GM23338 (cell line): ENCODE results near the gene KCNMB4. TPM values are rescaled to one million over a fixed set of nuclear protein-coding genes. Genes with fewer than 3 reads are reported as not detected.

Experiments
- ATAC-seq: fragments of 200-7000 bp; cut with Tn5 transposase; 3 replicates; pipeline ENCODE4 v1.9.1; 2020
- DNase-seq: peaks from one replicate; pipeline ENCODE4 v3.0.0-alpha.2; 2015; ENCODE audit warnings: low spot score
- H2AFZ ChIP-seq: fragments of 200-600 bp; sonication (generic); 2 replicates; pipeline ENCODE4 v1.8.0; 2016; ENCODE audit warnings: antibody characterized with exemption, mild to moderate bottlenecking, moderate library complexity
- H3F3A ChIP-seq: fragments of 200-600 bp; sonication (generic); replicated peaks from 2 replicates; pipeline ENCODE4 v1.8.0; 2017; ENCODE audit warnings: antibody characterized with exemption, mixed run types, low read depth
- H3K27ac ChIP-seq: fragments of 200-600 bp; sonication (generic); 2 replicates; pipeline ENCODE4 v1.6.1; 2016; ENCODE audit warnings: low read depth
- H3K27me3 ChIP-seq: fragments of 200-600 bp; sonication (generic); 2 replicates; pipeline ENCODE4 v1.8.0; 2016; ENCODE audit warnings: mild to moderate bottlenecking, mixed run types, moderate library complexity; ENCODE audit not compliant: insufficient read depth
- H3K36me3 ChIP-seq: fragments of 200-600 bp; sonication (generic); 2 replicates; pipeline ENCODE4 v1.8.0; 2016; ENCODE audit warnings: mild to moderate bottlenecking; ENCODE audit not compliant: insufficient read depth
- H3K4me1 ChIP-seq: fragments of 200-600 bp; sonication (generic); 2 replicates; pipeline ENCODE4 v1.8.0; 2016; ENCODE audit warnings: mild to moderate bottlenecking, moderate library complexity; ENCODE audit not compliant: insufficient read depth
- H3K4me2 ChIP-seq: fragments of 200-600 bp; sonication (generic); 2 replicates; pipeline ENCODE4 v1.7.1; 2017; ENCODE audit warnings: mixed run types
- H3K4me3 ChIP-seq: fragments of 200-600 bp; sonication (generic); 2 replicates; pipeline ENCODE4 v1.6.1; 2016; ENCODE audit warnings: mixed run types
- H3K79me2 ChIP-seq: fragments of 200-600 bp; sonication (generic); replicated peaks from 2 replicates; pipeline ENCODE4 v1.8.0; 2017; ENCODE audit warnings: mild to moderate bottlenecking; ENCODE audit not compliant: insufficient read depth
- H3K9me2 ChIP-seq: fragments of 200-600 bp; sonication (generic); 2 replicates; pipeline ENCODE4 v1.8.0; 2017; ENCODE audit not compliant: insufficient read depth
- H4K20me1 ChIP-seq: fragments of 200-600 bp; sonication (generic); replicated peaks from 2 replicates; pipeline ENCODE4 v1.8.0; 2017; ENCODE audit warnings: mild to moderate bottlenecking; ENCODE audit not compliant: insufficient read depth
- H3K27ac Mint-ChIP-seq: 2 replicates; pipeline ENCODE4 v1.8.0; 2020; ENCODE audit warnings: inconsistent platforms, mild to moderate bottlenecking, moderate library complexity, mixed read lengths
- H3K27me3 Mint-ChIP-seq: 3 replicates; pipeline ENCODE4 v1.8.0; 2022; ENCODE audit warnings: low read depth, mild to moderate bottlenecking, moderate library complexity, mixed read lengths, inconsistent platforms; ENCODE audit not compliant: insufficient read depth, poor library complexity
- H3K36me3 Mint-ChIP-seq: 3 replicates; pipeline ENCODE4 v1.8.0; 2021; ENCODE audit warnings: low read depth, mild to moderate bottlenecking, inconsistent platforms, moderate library complexity, mixed read lengths
- H3K4me1 Mint-ChIP-seq: 3 replicates; pipeline ENCODE4 v1.8.0; 2020; ENCODE audit warnings: mild to moderate bottlenecking, inconsistent platforms, mixed read lengths
- H3K4me3 Mint-ChIP-seq: 3 replicates; pipeline ENCODE4 v1.8.0; 2021; ENCODE audit warnings: moderate library complexity, mild to moderate bottlenecking, inconsistent platforms, mixed read lengths
- H3K9me3 Mint-ChIP-seq: 3 replicates; pipeline ENCODE4 v1.8.0; 2020; ENCODE audit warnings: moderate library complexity, mild to moderate bottlenecking, inconsistent platforms, mixed read lengths
- CREB1 ChIP-seq: fragments of 250-450 bp; sonication (Bioruptor Pico); IDR thresholded peaks from 2 replicates; pipeline ENCODE4 v1.5.0; 2020; ENCODE audit warnings: low read depth, mild to moderate bottlenecking, moderate library complexity
- EZH2phosphoT487 ChIP-seq: fragments of 200-600 bp; sonication (generic); IDR thresholded peaks from one replicate; pipeline ENCODE4 v1.8.1; 2018; ENCODE audit warnings: antibody characterized with exemption; ENCODE audit not compliant: unreplicated experiment
- NANOG ChIP-seq: IDR thresholded peaks from 2 replicates; pipeline ENCODE4 v1.6.1; 2016; ENCODE audit warnings: antibody characterized with exemption, borderline replicate concordance
- POLR2AphosphoS5 ChIP-seq: IDR thresholded peaks from 2 replicates; pipeline ENCODE4 v1.6.1; 2016; ENCODE audit warnings: antibody characterized with exemption, low read depth
- STAT1 ChIP-seq: IDR thresholded peaks from one replicate; pipeline ENCODE4 v1.6.1; 2016; ENCODE audit warnings: antibody characterized with exemption; ENCODE audit not compliant: unreplicated experiment
- ZNF114 ChIP-seq: fragments of 250-450 bp; sonication (Bioruptor Pico); IDR thresholded peaks from 2 replicates; pipeline ENCODE4 v1.5.0; 2020; ENCODE audit warnings: mild to moderate bottlenecking, moderate library complexity
- ZNF331 ChIP-seq: fragments of 250-450 bp; sonication (Bioruptor Pico); IDR thresholded peaks from 2 replicates; pipeline ENCODE4 v1.5.0; 2020; ENCODE audit warnings: low read depth, mild to moderate bottlenecking, moderate library complexity
- polyA plus RNA-seq: library from polyadenylated mRNA; unstranded; fragments of >200 nt; fragmentation: Nextera tagmentation; extraction: Ambion mirVana; gene quantifications from 2 replicates; pipeline ENCODE4 v1.2.1, GENCODE V29; 2016
- total RNA-seq: library from RNA; depleted of rRNA; stranded (reverse); fragments of >200 nt; shearing (Covaris generic); gene quantifications from 2 replicates; pipeline ENCODE4 v1.2.3, GENCODE V29; 2014
- TF ChIP-seq, protein P1 (sequence below): fragments of 250-450 bp; sonication (Bioruptor Pico); IDR thresholded peaks from 2 replicates; pipeline ENCODE4 v1.5.0; 2020; ENCODE audit warnings: mild to moderate bottlenecking, moderate library complexity
- TF ChIP-seq, protein P2 (sequence below): IDR thresholded peaks from one replicate; pipeline ENCODE4 v1.6.1; 2018; ENCODE audit warnings: antibody characterized with exemption; ENCODE audit not compliant: unreplicated experiment
- TF ChIP-seq, protein P3 (sequence below), 2 experiments: fragments of 200-600 bp in 1 of 2; sonication (generic) in 1 of 2; conservative IDR thresholded peaks; 2 replicates each; pipeline versions ENCODE4 v1.5.1 to v1.6.1; 2016 to 2017; ENCODE audit warnings: antibody characterized with exemption in 2 of 2, low read depth in 2 of 2, mild to moderate bottlenecking in 2 of 2, moderate library complexity in 1 of 2

KCNMB4 gene
- total and polyA plus RNA-seq, 2 experiments from 2014 or later = 9.4 to 14.7 TPM

DNA sequence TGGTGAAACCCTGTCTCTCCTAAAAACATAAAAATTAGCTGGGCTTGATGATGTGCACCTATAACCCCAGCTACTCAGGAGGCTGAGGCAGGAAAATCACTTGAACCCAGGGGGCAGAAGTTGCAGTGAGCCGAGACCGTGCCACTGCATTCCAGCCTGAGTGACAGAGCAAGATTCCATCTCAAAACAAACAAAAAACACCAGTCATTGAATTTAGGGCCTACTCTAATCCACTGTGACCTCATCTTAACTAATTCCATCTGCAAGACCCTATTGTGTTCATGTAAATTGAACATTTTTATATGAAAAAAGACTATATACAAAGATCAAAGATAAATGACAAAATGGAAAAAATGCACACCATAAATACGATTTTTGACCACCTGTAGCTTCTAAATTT, 17.8 kb downstream of the KCNMB4 start (continued):
- TF ChIP-seq, protein P1, sequence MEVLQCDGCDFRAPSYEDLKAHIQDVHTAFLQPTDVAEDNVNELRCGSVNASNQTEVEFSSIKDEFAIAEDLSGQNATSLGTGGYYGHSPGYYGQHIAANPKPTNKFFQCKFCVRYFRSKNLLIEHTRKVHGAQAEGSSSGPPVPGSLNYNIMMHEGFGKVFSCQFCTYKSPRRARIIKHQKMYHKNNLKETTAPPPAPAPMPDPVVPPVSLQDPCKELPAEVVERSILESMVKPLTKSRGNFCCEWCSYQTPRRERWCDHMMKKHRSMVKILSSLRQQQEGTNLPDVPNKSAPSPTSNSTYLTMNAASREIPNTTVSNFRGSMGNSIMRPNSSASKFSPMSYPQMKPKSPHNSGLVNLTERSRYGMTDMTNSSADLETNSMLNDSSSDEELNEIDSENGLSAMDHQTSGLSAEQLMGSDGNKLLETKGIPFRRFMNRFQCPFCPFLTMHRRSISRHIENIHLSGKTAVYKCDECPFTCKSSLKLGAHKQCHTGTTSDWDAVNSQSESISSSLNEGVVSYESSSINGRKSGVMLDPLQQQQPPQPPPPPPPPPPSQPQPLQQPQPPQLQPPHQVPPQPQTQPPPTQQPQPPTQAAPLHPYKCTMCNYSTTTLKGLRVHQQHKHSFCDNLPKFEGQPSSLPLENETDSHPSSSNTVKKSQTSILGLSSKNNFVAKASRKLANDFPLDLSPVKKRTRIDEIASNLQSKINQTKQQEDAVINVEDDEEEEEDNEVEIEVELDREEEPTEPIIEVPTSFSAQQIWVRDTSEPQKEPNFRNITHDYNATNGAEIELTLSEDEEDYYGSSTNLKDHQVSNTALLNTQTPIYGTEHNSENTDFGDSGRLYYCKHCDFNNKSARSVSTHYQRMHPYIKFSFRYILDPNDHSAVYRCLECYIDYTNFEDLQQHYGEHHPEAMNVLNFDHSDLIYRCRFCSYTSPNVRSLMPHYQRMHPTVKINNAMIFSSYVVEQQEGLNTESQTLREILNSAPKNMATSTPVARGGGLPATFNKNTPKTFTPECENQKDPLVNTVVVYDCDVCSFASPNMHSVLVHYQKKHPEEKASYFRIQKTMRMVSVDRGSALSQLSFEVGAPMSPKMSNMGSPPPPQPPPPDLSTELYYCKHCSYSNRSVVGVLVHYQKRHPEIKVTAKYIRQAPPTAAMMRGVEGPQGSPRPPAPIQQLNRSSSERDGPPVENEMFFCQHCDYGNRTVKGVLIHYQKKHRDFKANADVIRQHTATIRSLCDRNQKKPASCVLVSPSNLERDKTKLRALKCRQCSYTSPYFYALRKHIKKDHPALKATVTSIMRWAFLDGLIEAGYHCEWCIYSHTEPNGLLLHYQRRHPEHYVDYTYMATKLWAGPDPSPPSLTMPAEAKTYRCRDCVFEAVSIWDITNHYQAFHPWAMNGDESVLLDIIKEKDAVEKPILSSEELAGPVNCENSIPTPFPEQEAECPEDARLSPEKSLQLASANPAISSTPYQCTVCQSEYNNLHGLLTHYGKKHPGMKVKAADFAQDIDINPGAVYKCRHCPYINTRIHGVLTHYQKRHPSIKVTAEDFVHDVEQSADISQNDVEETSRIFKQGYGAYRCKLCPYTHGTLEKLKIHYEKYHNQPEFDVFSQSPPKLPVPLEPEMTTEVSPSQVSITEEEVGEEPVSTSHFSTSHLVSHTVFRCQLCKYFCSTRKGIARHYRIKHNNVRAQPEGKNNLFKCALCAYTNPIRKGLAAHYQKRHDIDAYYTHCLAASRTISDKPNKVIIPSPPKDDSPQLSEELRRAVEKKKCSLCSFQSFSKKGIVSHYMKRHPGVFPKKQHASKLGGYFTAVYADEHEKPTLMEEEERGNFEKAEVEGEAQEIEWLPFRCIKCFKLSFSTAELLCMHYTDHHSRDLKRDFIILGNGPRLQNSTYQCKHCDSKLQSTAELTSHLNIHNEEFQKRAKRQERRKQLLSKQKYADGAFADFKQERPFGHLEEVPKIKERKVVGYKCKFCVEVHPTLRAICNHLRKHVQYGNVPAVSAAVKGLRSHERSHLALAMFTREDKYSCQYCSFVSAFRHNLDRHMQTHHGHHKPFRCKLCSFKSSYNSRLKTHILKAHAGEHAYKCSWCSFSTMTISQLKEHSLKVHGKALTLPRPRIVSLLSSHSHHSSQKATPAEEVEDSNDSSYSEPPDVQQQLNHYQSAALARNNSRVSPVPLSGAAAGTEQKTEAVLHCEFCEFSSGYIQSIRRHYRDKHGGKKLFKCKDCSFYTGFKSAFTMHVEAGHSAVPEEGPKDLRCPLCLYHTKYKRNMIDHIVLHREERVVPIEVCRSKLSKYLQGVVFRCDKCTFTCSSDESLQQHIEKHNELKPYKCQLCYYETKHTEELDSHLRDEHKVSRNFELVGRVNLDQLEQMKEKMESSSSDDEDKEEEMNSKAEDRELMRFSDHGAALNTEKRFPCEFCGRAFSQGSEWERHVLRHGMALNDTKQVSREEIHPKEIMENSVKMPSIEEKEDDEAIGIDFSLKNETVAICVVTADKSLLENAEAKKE (CRISPR knock-in tag) = no peak
- no peak for TF ChIP-seq CREB1 (CRISPR knock-in tag)
- TF ChIP-seq EZH2phosphoT487 = no peak
- TF ChIP-seq POLR2AphosphoS5 = no peak
- TF ChIP-seq STAT1 = no peak
- TF ChIP-seq NANOG = no peak

DNA sequence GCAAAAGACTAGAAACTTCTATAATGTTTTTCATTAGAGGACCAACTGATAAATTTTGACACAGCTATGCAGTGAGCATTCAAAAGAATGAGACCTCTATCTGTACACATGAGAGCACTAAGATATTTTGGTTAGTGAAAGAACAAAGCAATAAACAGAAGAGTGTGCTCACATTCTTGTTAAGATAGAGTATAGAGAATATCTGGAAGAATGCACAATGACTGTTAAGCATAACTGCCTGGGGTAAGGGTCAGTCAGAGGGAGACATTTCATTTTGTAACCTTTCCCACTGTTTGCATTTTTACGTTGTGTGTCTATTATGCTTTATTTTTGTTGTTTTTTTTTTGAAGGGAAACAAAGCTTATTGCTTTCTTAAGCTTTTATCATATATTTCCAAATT, 20.7 kb downstream of the KCNMB4 start:
- Histone ChIP-seq H3K4me1 (no peaks in the 10 kb centered on the region; the same call in 1 of the 2 replicates), H3K4me2 (no peak overlapping the region), H3K9me2 (no peaks in the 10 kb centered on the region), H3K36me3 (no peaks in the 10 kb centered on the region), H3K27me3 (no peaks in the 10 kb centered on the region), H2AFZ (no peak overlapping the region), H3F3A (no peaks in the 10 kb centered on the region), H3K79me2 (0 out of 2 replicates have a peak, but pooled peaks cover 4% of the 10 kb centered on the region), H4K20me1 (no peaks in the 10 kb centered on the region; the same call in 1 of the 2 replicates), H3K4me3 (no peak overlapping the region), H3K27ac (no peak overlapping the region)
- Mint-ChIP-seq H3K4me3 (no peak overlapping the region), H3K36me3 (peaks cover 26% of the 10 kb centered on the region; the same call in 2 of the 3 replicates), H3K4me1 (peaks cover 12% of the 10 kb centered on the region; the same call in 2 of the 3 replicates), H3K27me3 (no peaks in the 10 kb centered on the region), H3K9me3 (peaks cover 7% of the 10 kb centered on the region; the same call in 2 of the 3 replicates), H3K27ac (no peak overlapping the region)
- DNase-seq (no peak), ATAC-seq (no peak)
- TF ChIP-seq POLR2AphosphoS5 (no peak), ZNF331 (CRISPR knock-in tag) (no peak), EZH2phosphoT487 (no peak), NANOG (no peak), ZNF114 (CRISPR knock-in tag) (no peak)
- TF ChIP-seq, protein P2, sequence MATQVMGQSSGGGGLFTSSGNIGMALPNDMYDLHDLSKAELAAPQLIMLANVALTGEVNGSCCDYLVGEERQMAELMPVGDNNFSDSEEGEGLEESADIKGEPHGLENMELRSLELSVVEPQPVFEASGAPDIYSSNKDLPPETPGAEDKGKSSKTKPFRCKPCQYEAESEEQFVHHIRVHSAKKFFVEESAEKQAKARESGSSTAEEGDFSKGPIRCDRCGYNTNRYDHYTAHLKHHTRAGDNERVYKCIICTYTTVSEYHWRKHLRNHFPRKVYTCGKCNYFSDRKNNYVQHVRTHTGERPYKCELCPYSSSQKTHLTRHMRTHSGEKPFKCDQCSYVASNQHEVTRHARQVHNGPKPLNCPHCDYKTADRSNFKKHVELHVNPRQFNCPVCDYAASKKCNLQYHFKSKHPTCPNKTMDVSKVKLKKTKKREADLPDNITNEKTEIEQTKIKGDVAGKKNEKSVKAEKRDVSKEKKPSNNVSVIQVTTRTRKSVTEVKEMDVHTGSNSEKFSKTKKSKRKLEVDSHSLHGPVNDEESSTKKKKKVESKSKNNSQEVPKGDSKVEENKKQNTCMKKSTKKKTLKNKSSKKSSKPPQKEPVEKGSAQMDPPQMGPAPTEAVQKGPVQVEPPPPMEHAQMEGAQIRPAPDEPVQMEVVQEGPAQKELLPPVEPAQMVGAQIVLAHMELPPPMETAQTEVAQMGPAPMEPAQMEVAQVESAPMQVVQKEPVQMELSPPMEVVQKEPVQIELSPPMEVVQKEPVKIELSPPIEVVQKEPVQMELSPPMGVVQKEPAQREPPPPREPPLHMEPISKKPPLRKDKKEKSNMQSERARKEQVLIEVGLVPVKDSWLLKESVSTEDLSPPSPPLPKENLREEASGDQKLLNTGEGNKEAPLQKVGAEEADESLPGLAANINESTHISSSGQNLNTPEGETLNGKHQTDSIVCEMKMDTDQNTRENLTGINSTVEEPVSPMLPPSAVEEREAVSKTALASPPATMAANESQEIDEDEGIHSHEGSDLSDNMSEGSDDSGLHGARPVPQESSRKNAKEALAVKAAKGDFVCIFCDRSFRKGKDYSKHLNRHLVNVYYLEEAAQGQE = no peak
- TF ChIP-seq, protein P3, sequence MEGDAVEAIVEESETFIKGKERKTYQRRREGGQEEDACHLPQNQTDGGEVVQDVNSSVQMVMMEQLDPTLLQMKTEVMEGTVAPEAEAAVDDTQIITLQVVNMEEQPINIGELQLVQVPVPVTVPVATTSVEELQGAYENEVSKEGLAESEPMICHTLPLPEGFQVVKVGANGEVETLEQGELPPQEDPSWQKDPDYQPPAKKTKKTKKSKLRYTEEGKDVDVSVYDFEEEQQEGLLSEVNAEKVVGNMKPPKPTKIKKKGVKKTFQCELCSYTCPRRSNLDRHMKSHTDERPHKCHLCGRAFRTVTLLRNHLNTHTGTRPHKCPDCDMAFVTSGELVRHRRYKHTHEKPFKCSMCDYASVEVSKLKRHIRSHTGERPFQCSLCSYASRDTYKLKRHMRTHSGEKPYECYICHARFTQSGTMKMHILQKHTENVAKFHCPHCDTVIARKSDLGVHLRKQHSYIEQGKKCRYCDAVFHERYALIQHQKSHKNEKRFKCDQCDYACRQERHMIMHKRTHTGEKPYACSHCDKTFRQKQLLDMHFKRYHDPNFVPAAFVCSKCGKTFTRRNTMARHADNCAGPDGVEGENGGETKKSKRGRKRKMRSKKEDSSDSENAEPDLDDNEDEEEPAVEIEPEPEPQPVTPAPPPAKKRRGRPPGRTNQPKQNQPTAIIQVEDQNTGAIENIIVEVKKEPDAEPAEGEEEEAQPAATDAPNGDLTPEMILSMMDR (conservative IDR thresholded peaks at IDR 0.05; ENCODE audit: low read depth in 2 of 2) = no peak
